A673 (cell line): ENCODE data around the gene RGR.

Experiments
- EZH2 ChIP-seq: fragments of 200-600 bp; sonication (generic); IDR thresholded peaks from 2 replicates; pipeline ENCODE4 v1.6.1; 2017; ENCODE audit warnings: borderline replicate concordance, low read depth, mild to moderate bottlenecking, mixed read lengths, antibody characterized with exemption, low read length; ENCODE audit not compliant: poor library complexity, severe bottlenecking
- TF ChIP-seq, protein P1 (sequence below): fragments of 300-800, 200-600 bp; sonication (generic); conservative IDR thresholded peaks from 2 replicates; pipeline ENCODE4 v1.5.1; 2017; ENCODE audit warnings: low read depth, mild to moderate bottlenecking, antibody characterized with exemption, low read length, moderate library complexity, mixed read lengths

DNA sequence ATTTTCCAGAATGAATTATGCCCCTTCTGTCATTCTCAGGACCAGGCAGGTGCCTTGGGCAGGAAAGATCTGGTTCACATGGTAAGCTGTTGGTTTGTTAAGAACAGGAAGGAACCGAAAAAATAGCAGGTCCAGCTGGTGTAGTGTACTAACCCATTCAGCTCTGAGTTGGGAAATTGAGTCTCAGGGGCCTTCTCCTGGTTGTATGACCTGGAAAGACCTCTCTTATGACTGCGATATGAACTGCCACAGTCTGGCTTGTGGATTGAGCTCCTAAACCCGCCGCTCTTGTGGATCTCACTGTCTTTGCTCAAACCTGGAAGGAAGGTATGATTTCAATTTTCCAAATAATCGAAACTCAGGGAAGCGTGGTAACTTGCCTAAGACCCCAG, 8.1 kb upstream of the RGR start:
- TF ChIP-seq, protein P1, sequence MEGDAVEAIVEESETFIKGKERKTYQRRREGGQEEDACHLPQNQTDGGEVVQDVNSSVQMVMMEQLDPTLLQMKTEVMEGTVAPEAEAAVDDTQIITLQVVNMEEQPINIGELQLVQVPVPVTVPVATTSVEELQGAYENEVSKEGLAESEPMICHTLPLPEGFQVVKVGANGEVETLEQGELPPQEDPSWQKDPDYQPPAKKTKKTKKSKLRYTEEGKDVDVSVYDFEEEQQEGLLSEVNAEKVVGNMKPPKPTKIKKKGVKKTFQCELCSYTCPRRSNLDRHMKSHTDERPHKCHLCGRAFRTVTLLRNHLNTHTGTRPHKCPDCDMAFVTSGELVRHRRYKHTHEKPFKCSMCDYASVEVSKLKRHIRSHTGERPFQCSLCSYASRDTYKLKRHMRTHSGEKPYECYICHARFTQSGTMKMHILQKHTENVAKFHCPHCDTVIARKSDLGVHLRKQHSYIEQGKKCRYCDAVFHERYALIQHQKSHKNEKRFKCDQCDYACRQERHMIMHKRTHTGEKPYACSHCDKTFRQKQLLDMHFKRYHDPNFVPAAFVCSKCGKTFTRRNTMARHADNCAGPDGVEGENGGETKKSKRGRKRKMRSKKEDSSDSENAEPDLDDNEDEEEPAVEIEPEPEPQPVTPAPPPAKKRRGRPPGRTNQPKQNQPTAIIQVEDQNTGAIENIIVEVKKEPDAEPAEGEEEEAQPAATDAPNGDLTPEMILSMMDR, result no peak
- TF ChIP-seq EZH2, result no peak
